GM12801 (cell line): ENCODE measurements around the gene RNF112.

Experiments used
- CTCF ChIP-seq: IDR thresholded peaks from one replicate; pipeline ENCODE4 v1.5.1; 2011; ENCODE audit warnings: control low read depth; ENCODE audit not compliant: insufficient read length; ENCODE audit errors: extremely low read depth

Gene RNF112

GRCh38 chr17:19440421-19440820, 29.4 kb downstream of the RNF112 start:
- no peak for TF ChIP-seq CTCF

- TF ChIP-seq CTCF = no peak
Measured at GRCh38 chr17:19442731-19443130, 31.7 kb downstream of the RNF112 start.

GRCh38 chr17:19443148-19443547, 32.1 kb downstream of the RNF112 start:
- TF ChIP-seq CTCF = no peak

GRCh38 chr17:19445105-19445504, 34.1 kb downstream of the RNF112 start:
- TF ChIP-seq CTCF = no peak

GRCh38 chr17:19447085-19447583, 36.1 kb downstream of the RNF112 start:
- TF ChIP-seq CTCF = no peak

- no peak for TF ChIP-seq CTCF
Measured at GRCh38 chr17:19448341-19449268, 37.6 kb downstream of the RNF112 start.

- no peak for TF ChIP-seq CTCF
Measured at GRCh38 chr17:19449656-19450055, 38.6 kb downstream of the RNF112 start.
